K562 (cell line): ENCODE data around the gene COX7A1. TPM values are rescaled to one million over a fixed set of nuclear protein-coding genes. Genes with fewer than 3 reads are reported as not detected.
A peak's percentile ranks its signal among the peaks of the same experiment; 100 is the strongest.

Experiments
- ATF7 ChIP-seq: fragments of 450-650 bp; IDR thresholded peaks from 2 replicates; pipeline ENCODE4 v1.7.1; 2014; ENCODE audit warnings: mild to moderate bottlenecking, moderate library complexity
- BACH1 ChIP-seq: fragments of 200-800 bp; sonication (Bioruptor generic); IDR thresholded peaks from 2 replicates; pipeline ENCODE4 v1.6.1; 2016; ENCODE audit warnings: missing genetic modification characterization, missing compliant biosample characterization
- BRD4 ChIP-seq: fragments of 200-600 bp; sonication (generic); IDR thresholded peaks from 2 replicates; pipeline ENCODE4 v1.6.1; 2017; ENCODE audit warnings: inconsistent platforms
- CREB1 ChIP-seq, 2 experiments: sonication (generic) in 1 of 2; formaldehyde crosslinking in 1 of 2; IDR thresholded peaks; 2 replicates each; pipeline versions ENCODE4 v1.6.1 to v1.8.0; 2012 to 2022; ENCODE audit warnings: inconsistent platforms in 1 of 2, mild to moderate bottlenecking in 1 of 2, missing genetic modification reagents in 1 of 2, moderate library complexity in 1 of 2
- E2F3 ChIP-seq: fragments of 250-450 bp; sonication (Bioruptor Pico); IDR thresholded peaks from 2 replicates; pipeline ENCODE4 v1.4.0; 2020; ENCODE audit warnings: mild to moderate bottlenecking
- EP300 ChIP-seq: IDR thresholded peaks from 2 replicates; pipeline ENCODE4 v1.6.1; 2012; ENCODE audit warnings: low read length, improper control_type of control experiment
- GABPA ChIP-seq: fragments of 200-800 bp; sonication (Bioruptor generic); conservative IDR thresholded peaks from 2 replicates; pipeline ENCODE4 v1.6.1; 2016; ENCODE audit warnings: low read depth, missing genetic modification characterization, missing compliant biosample characterization
- GABPB2 ChIP-seq: fragments of 250-450 bp; sonication (Bioruptor Pico); conservative IDR thresholded peaks from 2 replicates; pipeline ENCODE4 v1.5.1; 2021; ENCODE audit warnings: mild to moderate bottlenecking
- KHSRP ChIP-seq: fragments of 450-650 bp; IDR thresholded peaks from 2 replicates; pipeline ENCODE4 v1.6.1; 2017
- LARP7 ChIP-seq: fragments of 450-650 bp; IDR thresholded peaks from 2 replicates; pipeline ENCODE4 v1.6.1; 2016
- MYBL2 ChIP-seq, 2 experiments: fragments of 450-650 bp in 1 of 2; sonication (generic) in 1 of 2; formaldehyde crosslinking in 1 of 2; IDR thresholded peaks; 2 replicates each; pipeline versions ENCODE4 v1.6.1 to v1.8.1; 2017 to 2022; ENCODE audit warnings: borderline replicate concordance in 1 of 2, inconsistent platforms in 1 of 2, low read depth in 1 of 2, mild to moderate bottlenecking in 1 of 2, missing genetic modification reagents in 1 of 2, moderate library complexity in 1 of 2
- NFE2 ChIP-seq: IDR thresholded peaks from 2 replicates; pipeline ENCODE4 v1.6.1; 2014; ENCODE audit warnings: antibody characterized with exemption, low read depth
- NR3C1 ChIP-seq: sonication (generic); formaldehyde crosslinking; IDR thresholded peaks from 2 replicates; pipeline ENCODE4 v1.8.1; 2022; ENCODE audit warnings: missing genetic modification reagents
- POLR3G ChIP-seq: IDR thresholded peaks from 2 replicates; pipeline ENCODE4 v1.6.1; 2011; ENCODE audit not compliant: insufficient read length, insufficient replicate concordance; ENCODE audit errors: extremely low read depth
- SMARCA4 ChIP-seq: fragments of 450-650 bp; IDR thresholded peaks from 2 replicates; pipeline ENCODE4 v1.6.1; 2016
- SMARCA5 ChIP-seq: fragments of 450-650 bp; IDR thresholded peaks from 2 replicates; pipeline ENCODE4 v1.6.1; 2016
- YY1 ChIP-seq, 3 experiments: IDR thresholded peaks; 2 replicates each; pipeline ENCODE4 v1.6.1; 2011; ENCODE audit warnings: low read length in 2 of 3, mild to moderate bottlenecking in 2 of 3, moderate library complexity in 2 of 3, borderline replicate concordance in 1 of 3, control low read depth in 1 of 3, low read depth in 1 of 3; ENCODE audit not compliant: insufficient read depth in 3 of 3, insufficient replicate concordance in 2 of 3, control insufficient read depth in 1 of 3, insufficient read length in 1 of 3; ENCODE audit errors: extremely low read depth in 1 of 3
- ZNF12 ChIP-seq: sonication (generic); formaldehyde crosslinking; IDR thresholded peaks from 2 replicates; pipeline ENCODE4 v1.4.0; 2020; ENCODE audit warnings: mild to moderate bottlenecking, missing genetic modification reagents
- ZNF253 ChIP-seq: fragments of 250-450 bp; sonication (Bioruptor Pico); conservative IDR thresholded peaks from 2 replicates; pipeline ENCODE4 v1.6.1; 2021; ENCODE audit warnings: mild to moderate bottlenecking
- ZNF436 ChIP-seq: fragments of 250-450, 450-650 bp; sonication (Bioruptor Pico); formaldehyde crosslinking; IDR thresholded peaks from 2 replicates; pipeline ENCODE4 v1.7.0; 2020; ENCODE audit warnings: mild to moderate bottlenecking
- ZSCAN32 ChIP-seq: fragments of 450-650 bp; formaldehyde crosslinking; IDR thresholded peaks from 2 replicates; pipeline ENCODE4 v1.4.0; 2020; ENCODE audit warnings: mild to moderate bottlenecking, moderate library complexity
- polyA plus RNA-seq, 8 experiments: library from polyadenylated mRNA; depleted of rRNA in 4 of 8; stranded (reverse) in 5 of 8; unstranded in 3 of 8; fragments of >200 nt; fragmentation: Nextera tagmentation in 2 of 8; fragmentation: Illumina TruSeq in 1 of 8; extraction: Ambion mirVana in 2 of 8; extraction: Trizol in 1 of 8; gene quantifications; 2 replicates each; pipeline versions ENCODE4 v1.2.1 to v1.2.3, GENCODE V29; 2011 to 2014; ENCODE audit warnings: inconsistent platforms in 1 of 8, missing spikeins in 1 of 8
- total RNA-seq, 7 experiments: library from RNA; depleted of rRNA in 6 of 7; stranded (reverse); fragments of >200 nt in 6 of 7; fragmentation: Illumina TruSeq in 2 of 7; extraction: Trizol in 2 of 7; gene quantifications; 2 replicates each; pipeline versions ENCODE4 v1.2.1 to v1.2.3, GENCODE V29; 2011 to 2021; ENCODE audit warnings: low replicate concordance in 1 of 7
- TF ChIP-seq, protein P1 (sequence below): sonication (generic); formaldehyde crosslinking; IDR thresholded peaks from 2 replicates; pipeline ENCODE4 v1.8.1; 2022; ENCODE audit warnings: missing genetic modification reagents
- TF ChIP-seq, protein P2 (sequence below): fragments of 250-450 bp; sonication (Bioruptor Pico); IDR thresholded peaks from 2 replicates; pipeline ENCODE4 v1.8.0; 2021; ENCODE audit warnings: borderline replicate concordance, mild to moderate bottlenecking, moderate library complexity; ENCODE audit not compliant: poor library complexity, severe bottlenecking
- TF ChIP-seq, protein P3 (sequence below): sonication (generic); formaldehyde crosslinking; IDR thresholded peaks from 2 replicates; pipeline ENCODE4 v1.8.0; 2022; ENCODE audit warnings: mild to moderate bottlenecking, missing genetic modification reagents

The COX7A1 gene
- total and polyA plus RNA-seq, 9 of the 15 experiments (the other 6 are each of a cell fraction or from before 2014, with no cell fraction given) = 0.08 TPM; not detected in 8

GRCh38 chr19:36139473-36140303 lies 12.6 kb downstream of the COX7A1 start, which contains the start of gene CAPNS1 (continued):
- TF ChIP-seq, protein P1, sequence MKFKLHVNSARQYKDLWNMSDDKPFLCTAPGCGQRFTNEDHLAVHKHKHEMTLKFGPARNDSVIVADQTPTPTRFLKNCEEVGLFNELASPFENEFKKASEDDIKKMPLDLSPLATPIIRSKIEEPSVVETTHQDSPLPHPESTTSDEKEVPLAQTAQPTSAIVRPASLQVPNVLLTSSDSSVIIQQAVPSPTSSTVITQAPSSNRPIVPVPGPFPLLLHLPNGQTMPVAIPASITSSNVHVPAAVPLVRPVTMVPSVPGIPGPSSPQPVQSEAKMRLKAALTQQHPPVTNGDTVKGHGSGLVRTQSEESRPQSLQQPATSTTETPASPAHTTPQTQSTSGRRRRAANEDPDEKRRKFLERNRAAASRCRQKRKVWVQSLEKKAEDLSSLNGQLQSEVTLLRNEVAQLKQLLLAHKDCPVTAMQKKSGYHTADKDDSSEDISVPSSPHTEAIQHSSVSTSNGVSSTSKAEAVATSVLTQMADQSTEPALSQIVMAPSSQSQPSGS = no peak
- no peak for TF ChIP-seq MYBL2 (IDR thresholded peaks at IDR 0.05; ENCODE audit: low read depth)
- TF ChIP-seq MYBL2 (CRISPR knock-in tag; IDR thresholded peaks at IDR 0.05; ENCODE audit: borderline replicate concordance) = no peak
- no peak for TF ChIP-seq E2F3 (CRISPR knock-in tag)
- TF ChIP-seq BRD4 = peak; percentile 22; the same call in 1 of the 2 replicates
- 0 out of 2 replicates have a peak, but pooled peaks have one; percentile 56 for TF ChIP-seq CREB1 (IDR thresholded peaks at IDR 0.05)
- peak; percentile 82 for TF ChIP-seq CREB1 (CRISPR knock-in tag; IDR thresholded peaks at IDR 0.05)
- TF ChIP-seq NFE2 = peak; percentile 71
- TF ChIP-seq, protein P2, sequence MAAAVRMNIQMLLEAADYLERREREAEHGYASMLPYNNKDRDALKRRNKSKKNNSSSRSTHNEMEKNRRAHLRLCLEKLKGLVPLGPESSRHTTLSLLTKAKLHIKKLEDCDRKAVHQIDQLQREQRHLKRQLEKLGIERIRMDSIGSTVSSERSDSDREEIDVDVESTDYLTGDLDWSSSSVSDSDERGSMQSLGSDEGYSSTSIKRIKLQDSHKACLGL = no peak
- TF ChIP-seq NR3C1 = no peak
- no peak for TF ChIP-seq LARP7
- TF ChIP-seq SMARCA5 = no peak
- TF ChIP-seq SMARCA4 = 0 out of 2 replicates have a peak, but pooled peaks have one; percentile 7
- no peak for TF ChIP-seq ZNF253 (CRISPR knock-in tag)
- TF ChIP-seq GABPA = peak; percentile 52
- no peak for TF ChIP-seq ZNF12
- no peak for TF ChIP-seq ZSCAN32
- TF ChIP-seq GABPB2 = no peak
- no peak; the same call in 1 of the 2 replicates for TF ChIP-seq EP300
- TF ChIP-seq, protein P3, sequence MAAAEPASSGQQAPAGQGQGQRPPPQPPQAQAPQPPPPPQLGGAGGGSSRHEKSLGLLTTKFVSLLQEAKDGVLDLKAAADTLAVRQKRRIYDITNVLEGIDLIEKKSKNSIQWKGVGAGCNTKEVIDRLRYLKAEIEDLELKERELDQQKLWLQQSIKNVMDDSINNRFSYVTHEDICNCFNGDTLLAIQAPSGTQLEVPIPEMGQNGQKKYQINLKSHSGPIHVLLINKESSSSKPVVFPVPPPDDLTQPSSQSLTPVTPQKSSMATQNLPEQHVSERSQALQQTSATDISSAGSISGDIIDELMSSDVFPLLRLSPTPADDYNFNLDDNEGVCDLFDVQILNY (CRISPR knock-in tag) = no peak
- no peak for TF ChIP-seq ZNF436 (CRISPR knock-in tag)
- TF ChIP-seq KHSRP = no peak
- no peak for TF ChIP-seq BACH1 (tag)
- peak in 2 of 3 experiments; percentile 53 to 66 for TF ChIP-seq YY1 (IDR thresholded peaks at IDR 0.05; ENCODE audit: borderline replicate concordance in 1 of 3, control insufficient read depth in 1 of 3, extremely low read depth in 1 of 3, insufficient read depth in 3 of 3, insufficient read length in 1 of 3, insufficient replicate concordance in 2 of 3, low read depth in 1 of 3, low read length in 2 of 3)
- TF ChIP-seq ATF7 = peak; percentile 89
- no peak for TF ChIP-seq POLR3G
